GM08714 (cell line): ENCODE results near the gene KCNA3.
"Not testable (repeated sequence)": the region's sequence is repeated elsewhere in the genome, so short reads cannot be mapped to it uniquely, and the experiment has no call there.

Experiments used
- H3K4me3 ChIP-seq: fragments of 200-500 bp; sonication (Bioruptor generic); 2 replicates; pipeline ENCODE4 v1.5.1; 2014; ENCODE audit warnings: mild to moderate bottlenecking, low read length, inconsistent platforms
- ZNF274 ChIP-seq: IDR thresholded peaks from 2 replicates; pipeline ENCODE4 v1.6.1; 2012; ENCODE audit warnings: mild to moderate bottlenecking, low read depth, low read length

Gene KCNA3

DNA sequence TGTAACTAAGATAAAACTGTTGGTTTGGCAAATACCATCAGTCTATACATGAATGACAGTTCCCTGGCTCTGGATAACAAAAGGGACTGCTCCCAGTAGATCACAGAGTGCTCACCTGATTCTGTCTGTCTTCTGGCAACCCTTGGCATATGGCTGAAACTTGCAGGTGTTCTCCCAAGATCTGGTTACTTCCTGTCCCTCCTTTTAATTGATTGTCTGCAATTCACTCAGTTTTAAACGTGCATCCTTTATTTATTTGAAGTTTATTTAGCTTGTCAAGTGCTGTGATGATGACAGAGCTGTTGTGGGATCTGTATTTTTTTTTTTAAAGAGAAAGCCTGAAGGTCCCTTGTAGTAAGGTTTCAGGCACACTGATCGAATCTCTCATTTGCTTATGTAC lies 3.4 kb downstream of the KCNA3 start:
- no peak for TF ChIP-seq ZNF274

DNA sequence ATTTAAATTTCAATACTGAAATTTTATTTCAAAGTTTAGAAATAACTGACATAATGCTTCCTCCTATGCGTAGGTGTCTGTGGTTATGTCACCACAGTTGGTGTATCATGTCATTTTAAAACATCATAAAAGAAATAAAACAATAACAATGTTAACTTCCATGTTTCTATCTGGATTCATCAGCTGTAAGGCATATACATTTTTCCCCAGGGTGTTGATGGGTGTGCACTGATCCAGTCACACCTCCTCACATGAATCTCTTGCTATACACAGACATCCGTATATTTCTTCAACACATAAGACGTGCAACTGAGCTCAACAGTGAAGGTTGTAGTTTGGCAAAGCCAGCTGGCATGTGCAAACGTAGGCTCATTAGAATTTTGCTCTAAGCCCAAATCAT lies 6.2 kb downstream of the KCNA3 start:
- no peak overlapping the region; the same call in 1 of the 2 replicates for H3K4me3 ChIP-seq
- TF ChIP-seq ZNF274: no peak

More for the DNA sequence above, 3.4 kb downstream of the KCNA3 start:
- peak overlapping the region; percentile 61 for H3K4me3 ChIP-seq

DNA sequence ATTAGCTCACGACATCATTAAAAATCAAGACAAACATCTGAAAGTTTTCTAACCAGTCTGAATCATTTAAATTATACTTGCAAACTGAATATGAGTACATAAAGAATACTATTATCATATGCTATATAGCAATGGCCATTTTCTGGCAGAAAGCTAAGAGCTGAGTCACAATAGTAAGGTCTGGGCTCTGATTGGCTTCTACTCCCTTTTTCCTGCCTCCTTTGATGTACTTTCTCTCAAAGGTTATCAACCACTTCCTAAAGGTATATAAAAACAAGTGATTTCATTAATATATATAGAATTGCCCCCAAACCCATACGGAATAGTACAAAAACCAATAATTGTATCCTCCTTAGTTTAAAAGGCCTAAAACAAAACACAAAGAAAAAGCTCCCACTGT lies 7.0 kb downstream of the KCNA3 start:
- no peak for TF ChIP-seq ZNF274
- H3K4me3 ChIP-seq: no peak overlapping the region

DNA sequence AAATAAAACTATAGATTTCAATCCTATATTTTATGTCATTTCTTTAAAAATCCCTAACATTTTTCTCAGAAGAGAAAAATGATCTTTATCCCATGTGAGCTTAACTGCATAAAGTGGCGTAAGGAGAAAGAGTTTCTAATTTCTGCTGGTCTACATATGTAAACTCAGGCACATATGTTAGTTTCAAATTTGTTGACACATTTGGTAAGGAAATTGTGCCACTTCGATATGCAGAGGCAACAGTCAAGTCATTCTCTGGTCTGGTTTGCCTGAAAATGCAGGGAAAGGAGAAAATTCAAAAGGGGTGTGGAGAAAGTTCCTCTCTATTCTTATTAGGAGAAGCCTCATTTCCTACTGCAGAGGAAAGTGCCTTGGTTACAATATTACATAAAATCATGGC lies 11.5 kb downstream of the KCNA3 start:
- H3K4me3 ChIP-seq: no peak overlapping the region
- TF ChIP-seq ZNF274: no peak

DNA sequence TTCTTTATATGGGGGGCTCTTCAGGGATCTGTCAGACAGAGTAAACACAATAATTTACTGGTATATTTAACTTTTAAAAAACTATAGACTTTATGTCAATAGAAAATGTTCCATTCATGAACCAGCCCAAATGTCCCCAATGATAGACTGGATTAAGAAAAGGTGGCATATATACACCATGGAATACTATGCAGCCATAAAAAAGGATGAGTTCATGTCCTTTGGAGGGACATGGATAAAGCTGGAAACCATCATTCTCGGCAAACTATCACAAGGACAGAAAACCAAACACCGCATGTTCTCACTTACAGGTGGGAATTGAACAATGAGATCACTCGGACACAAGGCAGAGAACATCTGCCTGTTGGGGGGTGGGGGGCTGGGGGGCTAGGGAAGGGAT lies 15.2 kb downstream of the KCNA3 start:
- H3K4me3 ChIP-seq: not testable (repeated sequence)

DNA sequence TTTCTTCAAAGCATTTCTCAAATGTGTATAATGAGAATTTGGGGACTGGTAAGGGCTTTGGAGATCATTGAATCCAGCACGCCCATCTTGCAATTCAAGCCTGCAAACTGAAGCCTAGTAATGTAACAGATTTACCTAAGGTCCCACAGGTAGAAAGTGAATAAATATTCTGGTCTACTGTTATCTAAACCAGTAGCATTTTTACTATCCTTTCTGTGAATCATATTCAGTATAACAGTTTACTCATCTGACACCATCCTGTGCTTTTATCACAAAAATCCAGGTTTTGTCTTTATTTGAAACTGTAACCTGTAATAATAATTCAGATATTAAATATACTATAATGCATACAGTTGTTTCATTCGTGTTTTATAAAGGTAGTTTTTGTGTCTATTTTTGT lies 17.4 kb downstream of the KCNA3 start:
- H3K4me3 ChIP-seq: no peak overlapping the region

DNA sequence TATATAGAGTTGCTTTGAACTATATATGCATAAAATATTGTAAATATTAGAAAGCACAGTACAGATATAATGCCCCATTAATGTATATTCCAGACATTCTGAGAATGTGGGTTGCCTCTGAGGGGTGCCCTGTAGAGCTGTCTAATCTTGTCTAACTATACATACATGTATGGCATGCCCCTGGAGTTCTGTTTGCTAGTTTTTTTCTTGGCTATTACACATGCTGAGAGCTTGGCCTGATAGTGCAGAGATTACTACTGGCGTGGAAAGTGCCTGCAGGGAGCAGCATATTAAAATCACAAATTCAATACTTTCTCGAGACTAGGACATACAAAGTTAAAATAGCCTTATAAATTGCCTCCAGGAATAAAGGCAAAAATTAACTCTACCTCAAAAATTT lies 24.1 kb downstream of the KCNA3 start:
- H3K4me3 ChIP-seq: no peak overlapping the region
- TF ChIP-seq ZNF274: no peak

More for the DNA sequence above, 17.4 kb downstream of the KCNA3 start:
- TF ChIP-seq ZNF274: no peak

DNA sequence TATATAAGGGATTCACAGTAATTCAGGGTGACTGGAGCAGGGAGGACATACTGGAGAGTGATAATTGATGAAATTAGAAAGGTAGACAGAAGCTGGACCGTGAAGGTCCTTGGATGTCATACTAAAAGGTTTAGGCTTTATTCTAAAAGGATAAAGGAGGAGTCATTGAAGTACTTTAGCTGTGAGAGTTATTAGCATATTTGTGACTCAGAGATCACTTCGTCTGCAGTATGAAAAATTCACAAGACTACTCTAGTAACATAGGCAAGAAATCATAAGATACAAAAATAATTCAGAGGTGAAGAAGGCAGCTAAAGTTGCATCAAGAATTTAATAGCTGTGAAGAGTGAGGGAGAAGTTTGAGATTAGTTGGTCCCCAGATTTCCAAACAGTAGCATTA lies 26.3 kb downstream of the KCNA3 start:
- no peak for TF ChIP-seq ZNF274
- H3K4me3 ChIP-seq: no peak overlapping the region

DNA sequence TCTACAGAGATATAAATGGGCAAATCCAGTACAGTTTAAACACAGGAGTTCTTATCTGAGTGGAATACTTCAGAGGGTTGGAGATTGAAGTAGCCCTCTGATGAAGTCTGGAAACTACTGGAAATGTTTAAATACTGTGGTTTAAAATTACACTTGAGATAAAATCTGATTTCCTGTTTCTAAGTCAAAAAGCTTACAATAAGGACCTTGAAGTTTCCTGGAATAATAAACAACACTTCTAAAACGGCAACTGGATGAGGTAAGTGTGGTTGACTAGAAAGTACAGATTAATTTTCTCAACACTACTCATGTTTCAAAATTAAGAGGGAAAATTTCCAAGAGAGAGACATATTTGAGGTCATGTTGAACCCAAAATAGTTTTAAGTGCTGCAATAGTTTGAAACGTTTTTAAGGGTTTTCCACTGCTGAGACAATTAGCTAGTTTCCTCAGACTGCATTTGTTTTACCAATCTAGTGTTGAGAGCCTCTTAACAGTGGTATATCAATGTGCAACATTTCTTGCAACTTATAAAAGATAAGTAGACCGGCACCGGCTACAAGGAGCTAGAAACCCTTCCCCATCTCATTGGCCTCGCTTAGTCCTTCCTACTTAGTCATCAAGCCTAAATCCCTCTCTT lies 27.4 kb downstream of the KCNA3 start:
- no peak for TF ChIP-seq ZNF274
- no peak overlapping the region for H3K4me3 ChIP-seq

DNA sequence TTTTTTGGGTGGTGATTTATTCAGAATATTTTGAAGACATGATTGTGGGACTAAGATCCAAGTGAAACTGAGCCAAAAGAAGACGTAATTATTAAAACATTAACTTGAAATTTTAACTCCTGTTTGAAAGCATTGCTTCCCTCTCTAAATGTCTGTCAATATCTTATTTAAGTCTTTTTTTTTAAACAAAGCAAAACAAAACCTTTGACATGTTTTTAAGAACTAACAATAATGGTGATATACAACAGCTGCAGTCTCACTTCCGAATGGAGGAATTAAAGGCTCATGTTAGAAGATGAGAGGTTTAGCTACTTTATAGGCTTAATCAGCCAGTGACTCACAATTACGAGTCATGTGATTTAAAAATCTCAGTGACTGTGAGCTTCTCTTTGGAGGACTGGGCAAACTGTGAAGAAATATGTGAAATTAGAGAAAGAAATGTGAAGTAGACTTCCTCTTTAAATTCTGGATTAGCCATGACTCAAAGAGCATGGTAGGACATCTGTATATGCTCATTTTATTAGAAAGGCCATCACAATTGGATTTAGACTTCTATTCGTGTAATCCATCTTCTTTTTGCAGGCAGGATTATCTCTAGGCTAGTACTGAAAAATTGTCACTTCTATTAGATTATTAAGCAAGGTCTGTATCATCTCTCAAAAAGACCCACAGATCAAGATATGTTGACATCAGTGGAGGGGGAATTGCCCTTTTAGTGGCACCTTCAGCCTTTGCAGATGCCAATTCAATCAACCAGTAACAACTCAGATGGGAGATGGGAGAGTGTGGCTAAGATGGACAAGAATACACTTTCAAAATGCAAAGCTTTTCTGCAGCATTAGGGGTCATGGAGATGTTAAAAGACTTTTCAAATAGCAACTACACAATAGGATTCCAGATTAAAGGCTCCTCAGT lies 28.7 kb downstream of the KCNA3 start:
- no peak overlapping the region for H3K4me3 ChIP-seq
- TF ChIP-seq ZNF274: no peak

DNA sequence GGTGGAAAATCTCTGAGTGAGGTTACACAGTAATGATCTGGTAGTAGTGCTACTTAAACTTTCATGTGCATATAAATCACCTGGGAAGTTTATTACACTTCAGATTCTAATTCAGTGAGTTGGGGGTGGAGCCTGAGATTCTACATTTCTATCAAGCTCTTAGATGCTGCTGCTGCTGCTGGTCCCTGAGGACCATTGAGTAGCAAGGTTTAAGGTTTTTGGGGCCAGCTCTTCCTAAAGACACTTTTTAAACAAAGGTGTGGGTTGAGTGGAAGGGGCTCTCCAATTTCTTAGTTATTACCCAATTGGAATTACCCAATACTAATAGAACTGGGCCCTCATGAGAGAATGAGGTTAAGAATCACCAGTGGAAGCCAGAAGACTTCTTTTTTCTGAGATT lies 29.5 kb downstream of the KCNA3 start:
- TF ChIP-seq ZNF274: no peak
- no peak overlapping the region for H3K4me3 ChIP-seq

DNA sequence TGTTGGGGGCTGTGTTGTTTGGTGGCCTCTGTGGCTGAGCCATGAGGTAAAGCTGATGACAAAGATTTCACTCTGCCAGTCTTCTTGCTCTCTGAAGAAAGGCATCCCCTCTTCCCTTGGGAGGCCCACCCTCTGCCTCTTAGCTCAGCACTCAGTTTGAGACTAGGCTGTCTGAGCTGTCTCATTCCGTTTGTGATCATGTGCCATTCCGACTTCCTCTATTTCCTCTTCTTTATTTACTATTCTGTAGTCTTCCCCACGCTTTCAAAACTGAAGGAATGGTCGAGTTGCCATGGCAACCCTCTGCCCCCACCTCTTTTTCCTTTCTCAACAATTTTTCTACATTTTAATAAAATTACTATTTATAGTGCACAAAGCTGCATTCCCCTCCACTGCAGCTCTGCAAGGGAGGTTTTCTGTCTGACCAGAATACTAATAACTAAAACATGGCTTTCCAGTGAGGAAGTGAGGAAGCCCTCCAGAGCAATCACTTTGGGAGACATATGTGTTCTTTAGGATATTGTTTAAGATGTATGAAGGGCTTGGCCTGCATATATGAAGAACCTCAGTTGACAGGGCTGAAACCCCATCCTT lies 30.8 kb downstream of the KCNA3 start:
- no peak for TF ChIP-seq ZNF274
- H3K4me3 ChIP-seq: no peak overlapping the region

DNA sequence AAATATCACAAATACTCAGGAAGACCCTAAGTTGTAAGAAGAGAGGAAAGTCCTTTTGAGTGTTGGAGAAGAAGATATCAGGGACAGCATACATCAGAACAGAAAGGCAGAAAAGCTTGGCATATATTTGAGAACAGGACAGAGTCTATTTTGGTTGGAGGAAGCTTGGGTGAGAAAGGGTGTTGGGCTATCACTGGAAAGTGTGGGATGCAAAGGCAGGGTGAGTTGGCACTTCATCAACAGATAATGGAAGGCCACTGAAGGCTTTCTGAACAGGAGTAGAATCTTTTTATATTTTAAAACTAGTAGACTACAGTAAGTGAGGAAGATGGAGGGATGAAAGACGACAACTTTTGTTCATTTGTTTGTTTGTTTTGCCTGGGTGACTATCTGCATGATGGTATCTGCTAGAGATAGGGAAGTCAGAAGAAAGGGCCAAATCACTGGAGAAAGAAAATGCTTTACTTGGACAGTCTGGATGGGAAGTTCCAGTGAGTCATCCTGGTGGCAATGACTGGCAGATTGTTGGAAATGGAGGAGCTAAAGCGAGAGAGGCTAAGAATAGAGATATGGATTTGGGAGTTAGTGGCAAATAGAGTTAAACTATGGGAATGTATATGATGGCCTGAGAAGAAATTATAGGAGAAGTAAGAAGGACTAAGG lies 34.9 kb downstream of the KCNA3 start:
- TF ChIP-seq ZNF274: no peak
- no peak overlapping the region for H3K4me3 ChIP-seq

DNA sequence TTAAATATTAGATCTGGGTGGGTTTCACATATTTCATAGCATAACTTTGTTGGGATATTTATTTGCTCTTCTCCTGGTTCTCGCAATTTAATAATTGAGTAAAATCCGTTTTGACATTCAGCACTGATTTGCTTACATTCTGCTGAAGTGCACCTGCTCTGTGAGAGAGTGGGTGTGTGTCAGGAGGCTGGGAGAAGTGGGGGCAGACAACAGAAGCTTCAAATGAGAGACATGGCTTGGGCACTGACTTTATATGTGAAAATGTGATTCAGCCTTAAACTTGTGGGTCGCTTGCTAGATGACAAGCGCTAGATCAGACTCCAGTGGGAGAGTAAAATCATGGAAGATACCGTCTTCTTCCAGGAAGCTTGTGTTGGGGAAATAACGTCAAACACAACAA lies 36.2 kb downstream of the KCNA3 start:
- no peak overlapping the region for H3K4me3 ChIP-seq
- no peak for TF ChIP-seq ZNF274

DNA sequence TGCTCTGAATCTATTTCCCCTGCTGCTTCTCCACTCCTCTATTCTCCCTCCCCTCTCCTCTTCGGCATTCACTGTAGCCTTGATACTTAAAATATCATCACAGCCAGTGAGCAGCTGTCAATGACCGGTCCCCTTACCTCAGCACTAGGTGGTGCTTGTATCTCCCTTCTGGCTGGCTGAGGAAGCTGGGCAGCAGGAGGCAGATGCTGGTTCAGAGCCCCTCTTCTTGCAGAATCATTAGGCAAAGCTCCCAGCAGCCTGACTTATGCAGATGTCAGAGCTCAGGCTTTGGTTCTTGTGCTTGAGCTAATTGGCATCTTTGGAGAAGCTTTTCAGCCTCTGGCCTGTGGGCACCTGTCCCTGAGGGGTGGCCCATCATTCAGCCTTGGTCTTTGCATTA lies 36.7 kb downstream of the KCNA3 start:
- no peak for TF ChIP-seq ZNF274
- no peak overlapping the region for H3K4me3 ChIP-seq

DNA sequence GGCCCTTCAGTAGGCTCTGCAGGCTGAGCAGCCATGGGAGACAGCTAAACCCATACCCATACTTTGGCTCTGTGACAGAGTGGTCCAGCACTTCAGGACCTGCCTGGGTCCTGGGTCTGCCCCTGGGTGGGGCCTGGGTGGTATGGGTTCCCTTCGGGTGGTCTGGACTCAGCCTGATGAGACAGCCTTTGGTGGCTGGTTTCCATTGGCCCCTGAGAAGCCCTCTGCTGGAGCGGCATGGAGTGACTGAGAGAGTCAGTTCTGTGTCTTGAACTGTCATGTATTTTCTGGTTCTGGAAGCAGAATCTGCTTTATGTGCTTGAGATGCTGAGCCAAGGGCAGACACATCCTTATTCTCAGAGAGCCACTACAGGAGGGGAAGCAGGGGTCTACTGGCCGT lies 37.3 kb downstream of the KCNA3 start:
- no peak overlapping the region for H3K4me3 ChIP-seq
- no peak for TF ChIP-seq ZNF274
